ENCODE measurements around the gene LCN6. TPM values are rescaled to one million over a fixed set of nuclear protein-coding genes. Genes with fewer than 3 reads are reported as not detected.

Gene LCN6, protein sequence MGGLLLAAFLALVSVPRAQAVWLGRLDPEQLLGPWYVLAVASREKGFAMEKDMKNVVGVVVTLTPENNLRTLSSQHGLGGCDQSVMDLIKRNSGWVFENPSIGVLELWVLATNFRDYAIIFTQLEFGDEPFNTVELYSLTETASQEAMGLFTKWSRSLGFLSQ
- total RNA-seq = not detected in 2 replicates

DNA sequence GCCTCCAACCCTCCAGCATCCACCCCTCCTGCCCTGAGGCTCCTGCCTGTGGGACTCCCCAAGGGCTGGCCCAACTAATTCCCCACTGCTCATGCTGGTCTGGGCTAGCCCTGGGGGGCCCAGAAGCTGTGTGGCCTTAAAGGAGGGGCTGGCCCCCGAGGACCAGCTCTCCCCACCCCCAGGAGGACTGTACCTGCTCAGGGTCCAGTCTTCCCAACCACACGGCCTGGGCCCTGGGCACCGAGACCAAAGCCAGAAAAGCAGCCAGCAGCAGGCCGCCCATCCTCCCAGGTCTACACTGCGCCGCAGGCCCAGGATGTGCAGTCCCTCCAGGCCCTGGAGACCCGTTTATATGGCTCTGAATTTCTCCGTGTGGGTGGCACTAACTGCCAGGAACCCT, at the start of gene LCN6:
LCN6 (minus strand) TSS at position 325 of the 400 bp plus-strand sequence; CDS start at position 283, 42 bp downstream.

DNA sequence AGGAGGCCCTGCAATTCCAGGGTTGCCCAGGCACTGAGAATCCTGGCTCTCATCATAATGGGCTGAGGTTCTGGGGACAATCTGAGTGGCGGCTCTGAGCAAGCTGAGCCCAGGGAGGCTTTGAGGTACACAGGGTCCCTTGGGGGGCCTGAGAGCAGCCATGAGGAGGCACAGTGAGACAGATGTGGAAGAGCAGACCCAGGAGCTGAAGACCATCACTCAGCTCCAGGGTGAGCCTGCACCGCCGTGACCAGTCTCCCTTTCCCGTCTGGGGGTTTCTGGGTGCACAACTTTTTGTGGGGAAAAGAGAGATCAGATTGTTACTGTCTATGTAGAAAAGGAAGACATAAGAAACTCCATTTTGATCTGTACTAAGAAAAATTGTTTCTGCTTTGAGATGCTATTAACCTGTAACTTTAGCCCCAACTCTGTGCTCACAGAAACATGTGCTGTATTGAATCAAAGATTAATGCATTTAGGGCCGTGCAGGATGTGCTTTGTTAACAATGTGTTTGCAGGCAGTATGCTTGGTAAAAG, 48.0 kb upstream of the LCN6 start, which contains the start of gene CCDC183:
CCDC183 (plus strand) TSS at position 101 of the 537 bp plus-strand sequence; CDS start at position 161, 60 bp downstream.

DNA sequence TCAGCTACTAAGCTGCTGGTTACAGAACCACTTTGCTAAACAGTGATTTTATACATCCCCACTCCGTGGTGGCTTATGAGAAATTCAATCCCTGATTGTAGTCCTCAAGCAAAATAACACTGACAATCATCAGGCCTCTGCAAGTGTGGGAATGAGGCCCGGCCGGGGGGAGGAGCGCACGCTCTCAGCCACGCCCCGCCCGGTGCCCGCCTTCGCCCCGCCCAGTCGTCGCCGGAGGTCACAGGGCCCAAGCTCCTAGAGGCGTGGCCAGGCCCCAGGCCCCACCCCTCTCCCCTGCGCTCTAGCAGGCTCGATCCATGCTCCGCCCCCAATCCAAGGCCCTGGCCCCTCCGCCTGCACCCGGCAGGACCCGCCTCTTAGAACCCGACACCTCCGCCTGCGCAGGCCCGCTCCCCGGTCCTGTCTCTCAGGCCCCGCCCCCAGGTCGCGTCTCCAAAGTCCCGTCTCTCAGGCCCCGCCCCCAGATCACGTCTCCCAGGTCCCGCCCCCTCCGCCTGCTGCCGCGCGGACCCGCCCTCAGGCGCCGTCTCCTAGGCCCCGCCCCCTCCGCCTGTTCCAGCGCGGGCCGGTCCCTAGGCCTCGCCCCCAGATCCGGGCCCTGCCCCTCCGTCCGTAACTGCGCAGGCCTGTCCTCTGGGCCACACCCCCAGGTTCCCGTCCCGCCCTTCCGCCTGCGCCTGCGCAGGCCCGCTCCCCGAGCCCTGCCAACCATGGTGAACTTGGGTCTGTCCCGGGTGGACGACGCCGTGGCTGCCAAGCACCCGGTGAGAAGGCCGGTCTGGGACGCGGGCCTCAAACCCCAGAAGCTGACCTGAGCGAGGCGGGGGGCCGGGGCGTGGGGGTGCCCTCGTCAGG, 42.6 kb upstream of the LCN6 start, which contains the start of gene TMEM141:
TMEM141 (plus strand) TSS at position 705 of the 876 bp plus-strand sequence; CDS start at position 732, 27 bp downstream.

DNA sequence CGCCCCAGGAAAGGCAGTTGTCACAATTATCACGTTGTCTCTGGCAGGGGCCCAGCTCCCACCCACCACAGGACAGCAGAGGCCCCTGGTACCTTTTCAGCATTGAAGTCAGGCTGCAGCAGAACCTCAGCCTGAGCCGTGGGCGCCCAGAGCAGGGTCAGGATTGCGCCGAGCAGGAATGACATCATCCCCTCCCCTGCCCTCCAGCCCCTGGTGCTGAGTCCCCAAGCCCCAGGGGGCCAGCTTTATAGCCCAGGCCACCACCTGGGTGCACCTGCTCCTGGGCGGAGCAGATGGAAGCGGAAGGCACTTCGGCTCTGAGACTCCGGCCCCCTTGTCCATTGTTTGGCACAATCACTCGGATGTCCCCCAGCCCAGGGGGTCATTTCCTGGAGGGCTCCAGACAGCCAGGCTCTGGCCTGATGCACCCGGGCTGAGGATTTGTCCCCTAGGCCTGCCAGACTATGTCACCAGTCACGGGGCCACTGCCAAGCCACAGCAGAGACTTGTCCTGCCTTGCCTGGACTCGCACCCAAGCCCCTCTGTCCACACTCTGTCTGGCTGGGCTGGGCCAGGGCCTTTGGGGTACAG, 16.1 kb upstream of the LCN6 start, which contains the start of gene LCN15:
LCN15 (minus strand) TSS at position 218 of the 591 bp plus-strand sequence; CDS start at position 188, 30 bp downstream.

DNA sequence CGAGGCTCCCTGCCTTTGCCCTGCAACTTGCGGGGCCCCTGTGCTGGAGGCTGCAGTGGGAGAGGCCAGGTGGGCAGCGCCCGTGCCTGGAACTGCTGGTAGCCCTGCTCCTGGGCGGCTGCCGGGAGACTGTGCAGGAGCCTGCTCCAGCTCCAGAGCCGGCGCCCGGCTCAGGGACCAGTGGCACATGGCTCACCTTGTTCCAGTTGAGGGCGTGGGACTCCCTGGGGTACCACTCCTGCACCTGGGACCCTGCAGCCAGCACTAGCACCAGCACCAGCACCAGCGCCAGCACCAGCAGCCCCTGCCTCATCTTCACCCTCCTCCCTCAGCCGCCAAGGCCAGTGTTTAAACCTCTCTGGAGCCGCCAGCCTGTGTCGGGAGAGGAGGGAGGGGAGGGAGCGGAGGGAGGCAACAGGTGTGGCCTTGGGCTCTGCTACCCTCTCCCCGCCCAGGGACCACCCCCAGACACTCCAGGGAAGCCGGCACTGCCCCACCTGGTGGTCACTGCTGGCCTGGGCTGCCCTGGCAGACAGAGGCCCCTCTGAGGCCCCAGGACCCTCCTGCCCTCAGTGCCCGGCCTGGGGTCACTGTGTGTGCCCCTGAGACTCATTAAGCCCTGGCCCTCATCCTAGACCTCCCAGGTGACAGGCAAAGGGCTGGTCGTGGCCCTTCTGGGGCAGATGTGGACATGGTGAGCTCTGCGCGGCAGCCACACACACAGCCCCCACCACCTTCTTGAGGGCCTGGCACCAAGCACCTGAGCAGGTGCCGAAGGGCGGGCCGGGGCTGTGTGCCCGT, 5.5 kb downstream of the LCN6 start, which contains the start of gene LCN10:
LCN10 (minus strand) TSS at position 350 of the 801 bp plus-strand sequence; CDS start at position 313, 37 bp downstream.

DNA sequence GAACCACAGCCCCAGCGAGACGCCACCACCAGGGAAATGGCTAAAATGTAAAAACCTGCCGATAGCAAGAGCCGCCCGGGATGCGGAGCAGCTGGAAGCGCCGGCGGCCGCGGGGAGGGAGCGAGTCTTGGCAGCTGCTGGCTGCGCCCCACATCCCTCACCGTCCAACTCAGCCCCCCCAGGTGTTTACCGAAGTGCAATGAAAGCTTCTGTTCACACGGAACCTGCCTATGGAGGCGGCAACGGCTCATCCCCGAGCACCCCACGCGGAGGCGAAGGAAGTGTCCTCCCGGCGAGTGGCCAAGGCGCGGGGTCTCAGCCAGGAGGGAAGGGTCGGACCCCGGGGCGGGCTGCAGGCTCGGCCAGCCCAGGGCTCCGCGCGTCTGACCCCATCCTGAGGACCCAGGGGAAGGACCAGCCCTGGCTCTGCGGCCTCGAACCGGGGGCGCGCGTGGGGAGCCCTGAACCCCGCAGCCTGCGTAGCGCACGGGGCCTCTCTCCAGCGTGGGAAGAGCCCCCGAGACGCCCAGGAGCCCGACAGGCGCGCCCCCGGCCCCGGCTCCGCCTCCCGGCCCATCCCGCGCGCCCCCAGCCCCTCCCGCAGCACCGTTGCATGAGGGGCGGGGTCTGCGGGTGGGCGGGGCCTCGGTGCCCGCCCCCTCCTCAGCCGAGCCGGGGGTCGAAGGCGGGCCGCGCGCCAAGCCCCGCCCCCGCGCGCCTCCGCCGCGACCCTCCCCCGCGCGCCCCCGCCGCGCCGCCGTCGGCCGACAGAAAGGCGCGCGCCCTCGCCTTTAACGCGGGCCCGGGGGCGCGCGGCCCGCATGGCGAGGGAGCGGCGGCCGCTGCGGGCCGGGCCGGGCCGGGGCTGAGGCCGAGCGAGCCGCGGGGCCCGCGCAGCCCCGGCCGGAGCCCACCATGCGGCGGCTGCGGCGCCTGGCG, 36.3 kb downstream of the LCN6 start, which contains the start of gene DIPK1B:
DIPK1B (plus strand) TSS at position 822 of the 939 bp plus-strand sequence; CDS start at position 916, 94 bp downstream.

Other genes starting within 250 kb of the LCN6 start
- 34.2 and 36.9 TPM in 2 replicates for gene NOTCH1, start 202.5 kb downstream of the LCN6 start, total RNA-seq
- 28.3 and 40.9 TPM in 2 replicates for gene EGFL7, start 85.6 kb downstream of the LCN6 start, total RNA-seq
- 42.9 and 46.8 TPM in 2 replicates for gene AGPAT2, start 61.1 kb downstream of the LCN6 start, total RNA-seq
- 2.9 and 3.8 TPM in 2 replicates for gene DIPK1B, start 36.0 kb downstream of the LCN6 start, total RNA-seq
- gene LCN10, start 5.6 kb downstream of the LCN6 start, total RNA-seq = 0.33 TPM in 1 of 2 replicates, not detected in the other
- gene LCN8, start 9.7 kb upstream of the LCN6 start, total RNA-seq = not detected in 2 replicates
- gene LCN15, start 16.0 kb upstream of the LCN6 start, total RNA-seq = not detected in 2 replicates
- 38.7 and 42.2 TPM in 2 replicates for gene TMEM141, start 42.8 kb upstream of the LCN6 start, total RNA-seq
- gene CCDC183, start 47.8 kb upstream of the LCN6 start, total RNA-seq = 0.52 and 0.89 TPM in 2 replicates
- gene RABL6, start 59.4 kb upstream of the LCN6 start, total RNA-seq = 49.9 and 65.1 TPM in 2 replicates
- gene AJM1, start 94.0 kb upstream of the LCN6 start, total RNA-seq = 3.6 and 4.0 TPM in 2 replicates
- 138 and 150 TPM in 2 replicates for gene PHPT1, start 100.9 kb upstream of the LCN6 start, total RNA-seq
- 4.6 and 6.5 TPM in 2 replicates for gene MAMDC4, start 103.8 kb upstream of the LCN6 start, total RNA-seq
- gene EDF1, start 117.8 kb upstream of the LCN6 start, total RNA-seq = 170 and 198 TPM in 2 replicates
- gene TRAF2, start 138.0 kb upstream of the LCN6 start, total RNA-seq = 14.4 and 18.5 TPM in 2 replicates
- 164 and 216 TPM in 2 replicates for gene FBXW5, start 196.2 kb upstream of the LCN6 start, total RNA-seq
- 0.72 and 0.79 TPM in 2 replicates for gene C8G, start 196.7 kb upstream of the LCN6 start, total RNA-seq
- gene LCN12, start 203.7 kb upstream of the LCN6 start, total RNA-seq = 0.20 TPM in 1 of 2 replicates, not detected in the other
- gene PTGDS, start 229.0 kb upstream of the LCN6 start, total RNA-seq = 11.1 and 66.1 TPM in 2 replicates
- gene LCNL1, start 234.5 kb upstream of the LCN6 start, total RNA-seq = 0.50 and 1.1 TPM in 2 replicates
- 8.0 and 11.2 TPM in 2 replicates for gene PAXX, start 243.9 kb upstream of the LCN6 start, total RNA-seq
- gene CLIC3, start 248.0 kb upstream of the LCN6 start, total RNA-seq = 2.0 and 2.9 TPM in 2 replicates

All from smooth muscle cell of the pulmonary artery (primary cell).